Uterus (tissue), 4 donors: Measurements from ENCODE around the gene KRT5. TPM values are rescaled to one million over a fixed set of nuclear protein-coding genes. Genes with fewer than 3 reads are reported as not detected.

Experiments
- DNase-seq, 2 donors: peaks; one replicate each; pipeline ENCODE4 v3.0.0-alpha.2; 2019 to 2020
- H3K27ac ChIP-seq, 2 donors: fragments of 200-600 bp; sonication (generic); 1 replicate in 1 of 2; 2 replicates in 1 of 2; pipeline ENCODE4 v1.5.1; 2016 to 2018
- H3K27me3 ChIP-seq, 2 donors: fragments of 200-600 bp; sonication (generic); one replicate each; pipeline ENCODE4 v1.5.1; 2018 to 2019; ENCODE audit warnings: control low read depth in 1 of 2
- H3K36me3 ChIP-seq, 2 donors: fragments of 200-600 bp; sonication (generic); one replicate each; pipeline ENCODE4 v1.5.1; 2019; ENCODE audit warnings: control low read depth in 1 of 2
- H3K4me1 ChIP-seq, 2 donors: fragments of 200-600 bp; sonication (generic); one replicate each; pipeline ENCODE4 v1.5.1; 2018 to 2019; ENCODE audit warnings: control low read depth in 1 of 2
- H3K4me3 ChIP-seq, 2 donors: fragments of 200-600 bp; sonication (generic); 1 replicate in 1 of 2; 2 replicates in 1 of 2; pipeline ENCODE4 v1.5.1; 2018 to 2019; ENCODE audit warnings: mild to moderate bottlenecking in 1 of 2
- H3K9me3 ChIP-seq, 2 donors: fragments of 200-600 bp; sonication (generic); one replicate each; pipeline ENCODE4 v1.5.1; 2019; ENCODE audit warnings: control low read depth in 1 of 2
- CTCF ChIP-seq, 4 experiments: fragments of 200-600 bp in 2 of 4; fragments of 450-650 bp in 2 of 4; sonication (generic) in 2 of 4; IDR thresholded peaks; one replicate each; pipeline ENCODE4 v1.5.1; 2016 to 2019; ENCODE audit warnings: antibody characterized with exemption in 4 of 4, mild to moderate bottlenecking in 2 of 4, moderate library complexity in 1 of 4
- POLR2A ChIP-seq, 2 donors: fragments of 450-650 bp; IDR thresholded peaks; one replicate each; pipeline ENCODE4 v1.6.1; 2016; ENCODE audit warnings: antibody characterized with exemption in 2 of 2, mild to moderate bottlenecking in 1 of 2, moderate library complexity in 1 of 2
- intact Hi-C: fragments of 100-400 bp; cut with DNase I; formaldehyde crosslinking; loops from one replicate; pipeline ENCODE4 v1.15.1; 2023; ENCODE audit warnings: low total_unique reads
- total RNA-seq, 4 donors: library from RNA; depleted of rRNA in 3 of 4; stranded (reverse); fragments of >200 nt in 3 of 4; gene quantifications; one replicate each; pipeline versions ENCODE4 v1.1.0 to v1.2.4, GENCODE V29; 2014 to 2023
- donor health status: DM: yes; HTN: yes; CAD: no.

The KRT5 gene
- total RNA-seq, 4 donors from 2014 or later: 2.0 to 33.7 TPM; not detected in 2

GRCh38 chr12:52487211-52487610 lies 33.0 kb downstream of the KRT5 start:
- no peaks in the 10 kb centered on the region for H3K4me1 ChIP-seq
- no peaks in the 10 kb centered on the region for H3K27me3 ChIP-seq
- no peaks in the 10 kb centered on the region for H3K36me3 ChIP-seq
- H3K9me3 ChIP-seq: no peaks in the 10 kb centered on the region
- intact Hi-C loops: no loop called here
- DNase-seq: no peak
- H3K4me3 ChIP-seq: no peak overlapping the region
- H3K27ac ChIP-seq: no peak overlapping the region
- no peak for TF ChIP-seq CTCF (IDR thresholded peaks at IDR 0.05)
- TF ChIP-seq POLR2A (IDR thresholded peaks at IDR 0.05): no peak

- DNase-seq: no peak
- Histone ChIP-seq H3K27ac (no peak overlapping the region), H3K27me3 (no peaks in the 10 kb centered on the region), H3K4me1 (no peaks in the 10 kb centered on the region), H3K9me3 (no peaks in the 10 kb centered on the region), H3K4me3 (no peak overlapping the region), H3K36me3 (no peaks in the 10 kb centered on the region)
- intact Hi-C loops: no loop called here
- no peak for TF ChIP-seq POLR2A (IDR thresholded peaks at IDR 0.05)
- TF ChIP-seq CTCF (IDR thresholded peaks at IDR 0.05): no peak
Measured at GRCh38 chr12:52486166-52487105, 33.8 kb downstream of the KRT5 start.

GRCh38 chr12:52480073-52480472 lies 40.1 kb downstream of the KRT5 start:
- Histone ChIP-seq H3K27me3 (peaks cover 0 to 4% of the 10 kb centered on the region in 2 donors), H3K9me3 (no peaks in the 10 kb centered on the region), H3K27ac (no peak overlapping the region), H3K4me1 (no peaks in the 10 kb centered on the region), H3K4me3 (no peak overlapping the region), H3K36me3 (no peaks in the 10 kb centered on the region)
- intact Hi-C loops: no loop called here
- DNase-seq: no peak
- TF ChIP-seq POLR2A (IDR thresholded peaks at IDR 0.05): no peak
- TF ChIP-seq CTCF (IDR thresholded peaks at IDR 0.05): no peak

GRCh38 chr12:52477651-52478050 lies 42.5 kb downstream of the KRT5 start:
- H3K4me3 ChIP-seq: no peak overlapping the region
- H3K9me3 ChIP-seq: no peaks in the 10 kb centered on the region
- no peak overlapping the region for H3K27ac ChIP-seq
- peaks cover 0 to 4% of the 10 kb centered on the region in 2 donors for H3K27me3 ChIP-seq
- no peaks in the 10 kb centered on the region for H3K36me3 ChIP-seq
- intact Hi-C loops: no loop called here
- DNase-seq: no peak
- no peaks in the 10 kb centered on the region for H3K4me1 ChIP-seq
- TF ChIP-seq POLR2A (IDR thresholded peaks at IDR 0.05) (no peak), CTCF (IDR thresholded peaks at IDR 0.05) (no peak)

GRCh38 chr12:52474212-52474611 lies 46.0 kb downstream of the KRT5 start:
- Histone ChIP-seq H3K27ac (no peak overlapping the region), H3K4me3 (no peak overlapping the region), H3K9me3 (no peaks in the 10 kb centered on the region), H3K36me3 (no peaks in the 10 kb centered on the region), H3K27me3 (no peaks in the 10 kb centered on the region), H3K4me1 (no peaks in the 10 kb centered on the region)
- no peak for DNase-seq
- intact Hi-C loops: no loop called here
- TF ChIP-seq CTCF (IDR thresholded peaks at IDR 0.05) (no peak), POLR2A (IDR thresholded peaks at IDR 0.05) (no peak)
